GM23338 (cell line): Measurements from ENCODE around the gene TPST2. TPM values are rescaled to one million over a fixed set of nuclear protein-coding genes. Genes with fewer than 3 reads are reported as not detected.
A peak's percentile ranks its signal among the peaks of the same experiment; 100 is the strongest.

ENCODE experiments used
- ATAC-seq: fragments of 200-7000 bp; cut with Tn5 transposase; 3 replicates; pipeline ENCODE4 v1.9.1; 2020
- DNase-seq: peaks from one replicate; pipeline ENCODE4 v3.0.0-alpha.2; 2015; ENCODE audit warnings: low spot score
- H2AFZ ChIP-seq: fragments of 200-600 bp; sonication (generic); 2 replicates; pipeline ENCODE4 v1.8.0; 2016; ENCODE audit warnings: antibody characterized with exemption, mild to moderate bottlenecking, moderate library complexity
- H3F3A ChIP-seq: fragments of 200-600 bp; sonication (generic); replicated peaks from 2 replicates; pipeline ENCODE4 v1.8.0; 2017; ENCODE audit warnings: antibody characterized with exemption, mixed run types, low read depth
- H3K27ac ChIP-seq: fragments of 200-600 bp; sonication (generic); 2 replicates; pipeline ENCODE4 v1.6.1; 2016; ENCODE audit warnings: low read depth
- H3K27me3 ChIP-seq: fragments of 200-600 bp; sonication (generic); 2 replicates; pipeline ENCODE4 v1.8.0; 2016; ENCODE audit warnings: mild to moderate bottlenecking, mixed run types, moderate library complexity; ENCODE audit not compliant: insufficient read depth
- H3K36me3 ChIP-seq: fragments of 200-600 bp; sonication (generic); 2 replicates; pipeline ENCODE4 v1.8.0; 2016; ENCODE audit warnings: mild to moderate bottlenecking; ENCODE audit not compliant: insufficient read depth
- H3K4me1 ChIP-seq: fragments of 200-600 bp; sonication (generic); 2 replicates; pipeline ENCODE4 v1.8.0; 2016; ENCODE audit warnings: mild to moderate bottlenecking, moderate library complexity; ENCODE audit not compliant: insufficient read depth
- H3K4me2 ChIP-seq: fragments of 200-600 bp; sonication (generic); 2 replicates; pipeline ENCODE4 v1.7.1; 2017; ENCODE audit warnings: mixed run types
- H3K4me3 ChIP-seq: fragments of 200-600 bp; sonication (generic); 2 replicates; pipeline ENCODE4 v1.6.1; 2016; ENCODE audit warnings: mixed run types
- H3K79me2 ChIP-seq: fragments of 200-600 bp; sonication (generic); replicated peaks from 2 replicates; pipeline ENCODE4 v1.8.0; 2017; ENCODE audit warnings: mild to moderate bottlenecking; ENCODE audit not compliant: insufficient read depth
- H3K9me2 ChIP-seq: fragments of 200-600 bp; sonication (generic); 2 replicates; pipeline ENCODE4 v1.8.0; 2017; ENCODE audit not compliant: insufficient read depth
- H4K20me1 ChIP-seq: fragments of 200-600 bp; sonication (generic); replicated peaks from 2 replicates; pipeline ENCODE4 v1.8.0; 2017; ENCODE audit warnings: mild to moderate bottlenecking; ENCODE audit not compliant: insufficient read depth
- H3K27ac Mint-ChIP-seq: 2 replicates; pipeline ENCODE4 v1.8.0; 2020; ENCODE audit warnings: inconsistent platforms, mild to moderate bottlenecking, moderate library complexity, mixed read lengths
- H3K27me3 Mint-ChIP-seq: 3 replicates; pipeline ENCODE4 v1.8.0; 2022; ENCODE audit warnings: low read depth, mild to moderate bottlenecking, moderate library complexity, mixed read lengths, inconsistent platforms; ENCODE audit not compliant: insufficient read depth, poor library complexity
- H3K36me3 Mint-ChIP-seq: 3 replicates; pipeline ENCODE4 v1.8.0; 2021; ENCODE audit warnings: low read depth, mild to moderate bottlenecking, inconsistent platforms, moderate library complexity, mixed read lengths
- H3K4me1 Mint-ChIP-seq: 3 replicates; pipeline ENCODE4 v1.8.0; 2020; ENCODE audit warnings: mild to moderate bottlenecking, inconsistent platforms, mixed read lengths
- H3K4me3 Mint-ChIP-seq: 3 replicates; pipeline ENCODE4 v1.8.0; 2021; ENCODE audit warnings: moderate library complexity, mild to moderate bottlenecking, inconsistent platforms, mixed read lengths
- H3K9me3 Mint-ChIP-seq: 3 replicates; pipeline ENCODE4 v1.8.0; 2020; ENCODE audit warnings: moderate library complexity, mild to moderate bottlenecking, inconsistent platforms, mixed read lengths
- CREB1 ChIP-seq: fragments of 250-450 bp; sonication (Bioruptor Pico); IDR thresholded peaks from 2 replicates; pipeline ENCODE4 v1.5.0; 2020; ENCODE audit warnings: low read depth, mild to moderate bottlenecking, moderate library complexity
- JUNB ChIP-seq: IDR thresholded peaks from one replicate; pipeline ENCODE4 v1.6.1; 2016; ENCODE audit warnings: antibody characterized with exemption; ENCODE audit not compliant: unreplicated experiment
- NANOG ChIP-seq: IDR thresholded peaks from 2 replicates; pipeline ENCODE4 v1.6.1; 2016; ENCODE audit warnings: antibody characterized with exemption, borderline replicate concordance
- POLR2AphosphoS5 ChIP-seq: IDR thresholded peaks from 2 replicates; pipeline ENCODE4 v1.6.1; 2016; ENCODE audit warnings: antibody characterized with exemption, low read depth
- polyA plus RNA-seq: library from polyadenylated mRNA; unstranded; fragments of >200 nt; fragmentation: Nextera tagmentation; extraction: Ambion mirVana; gene quantifications from 2 replicates; pipeline ENCODE4 v1.2.1, GENCODE V29; 2016
- total RNA-seq: library from RNA; depleted of rRNA; stranded (reverse); fragments of >200 nt; shearing (Covaris generic); gene quantifications from 2 replicates; pipeline ENCODE4 v1.2.3, GENCODE V29; 2014
- TF ChIP-seq, protein P1 (sequence below): IDR thresholded peaks from 2 replicates; pipeline ENCODE4 v1.6.1; 2016; ENCODE audit warnings: antibody characterized with exemption
- TF ChIP-seq, protein P2 (sequence below), 2 experiments: fragments of 200-600 bp in 1 of 2; sonication (generic) in 1 of 2; conservative IDR thresholded peaks; 2 replicates each; pipeline versions ENCODE4 v1.5.1 to v1.6.1; 2016 to 2017; ENCODE audit warnings: antibody characterized with exemption in 2 of 2, low read depth in 2 of 2, mild to moderate bottlenecking in 2 of 2, moderate library complexity in 1 of 2

TPST2 gene
- total and polyA plus RNA-seq, 2 experiments from 2014 or later: 37.9 to 127 TPM

DNA sequence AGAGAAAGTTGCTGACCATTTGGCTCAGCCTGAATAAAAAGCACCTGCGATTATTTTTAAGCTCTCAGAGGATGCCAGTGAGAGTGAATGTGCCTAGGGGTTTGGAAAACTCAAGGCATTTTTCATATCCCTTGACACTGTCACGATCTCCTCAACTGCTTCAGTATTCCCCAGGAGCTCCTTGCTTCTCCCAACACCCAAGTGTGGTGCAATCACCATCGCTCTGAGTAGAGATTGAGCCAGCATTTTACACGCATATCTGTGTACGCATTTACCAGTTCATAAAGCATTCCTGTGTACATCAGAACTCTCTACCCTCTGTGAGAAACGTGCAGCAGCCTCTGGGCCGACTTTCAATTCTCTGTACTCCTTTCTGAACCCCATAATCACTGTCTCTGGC is 104.9 kb downstream of the TPST2 start (continued):
- TF ChIP-seq, protein P1, sequence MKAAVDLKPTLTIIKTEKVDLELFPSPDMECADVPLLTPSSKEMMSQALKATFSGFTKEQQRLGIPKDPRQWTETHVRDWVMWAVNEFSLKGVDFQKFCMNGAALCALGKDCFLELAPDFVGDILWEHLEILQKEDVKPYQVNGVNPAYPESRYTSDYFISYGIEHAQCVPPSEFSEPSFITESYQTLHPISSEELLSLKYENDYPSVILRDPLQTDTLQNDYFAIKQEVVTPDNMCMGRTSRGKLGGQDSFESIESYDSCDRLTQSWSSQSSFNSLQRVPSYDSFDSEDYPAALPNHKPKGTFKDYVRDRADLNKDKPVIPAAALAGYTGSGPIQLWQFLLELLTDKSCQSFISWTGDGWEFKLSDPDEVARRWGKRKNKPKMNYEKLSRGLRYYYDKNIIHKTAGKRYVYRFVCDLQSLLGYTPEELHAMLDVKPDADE: no peak
- TF ChIP-seq JUNB: no peak

DNA sequence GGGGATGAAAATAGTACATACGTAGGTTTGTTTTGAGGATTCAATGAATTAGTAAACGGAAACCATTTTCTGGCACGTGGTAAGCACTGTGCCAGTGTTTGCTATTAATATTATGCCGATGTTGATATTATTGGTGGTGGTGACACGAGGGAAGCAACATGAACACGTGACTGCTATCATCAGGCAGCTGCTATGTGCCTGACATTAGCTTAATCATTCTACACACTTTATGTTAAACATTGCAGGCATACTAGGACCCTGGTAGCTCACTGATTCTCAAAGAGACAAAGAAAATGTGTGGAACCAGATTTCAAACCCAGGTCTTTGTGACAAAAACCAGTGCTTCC is 105.6 kb downstream of the TPST2 start:
- H3K27me3 ChIP-seq: no peaks in the 10 kb centered on the region
- Mint-ChIP-seq H3K36me3 (peaks cover 27% of the 10 kb centered on the region), H3K4me3 (peak overlapping the region; percentile 98), H3K27ac (peak overlapping the region; percentile 90), H3K9me3 (0 out of 3 replicates have a peak, but pooled peaks cover 2% of the 10 kb centered on the region), H3K4me1 (peaks cover 41% of the 10 kb centered on the region), H3K27me3 (peaks cover 2% of the 10 kb centered on the region)
- peaks cover 21% of the 10 kb centered on the region for H3K36me3 ChIP-seq
- H3K79me2 ChIP-seq: peaks cover 67% of the 10 kb centered on the region
- peaks cover 27% of the 10 kb centered on the region for H3K4me1 ChIP-seq
- peaks cover 25% of the 10 kb centered on the region for H3F3A ChIP-seq
- peak overlapping the region; percentile 99 for H3K27ac ChIP-seq
- DNase-seq (peak; percentile 21), ATAC-seq (no peak)
- peak overlapping the region; percentile 99 for H3K4me3 ChIP-seq
- H2AFZ ChIP-seq: peak overlapping the region; percentile 94
- H3K4me2 ChIP-seq: peak overlapping the region; percentile 97
- no peaks in the 10 kb centered on the region for H3K9me2 ChIP-seq
- peaks cover 9% of the 10 kb centered on the region; the same call in 1 of the 2 replicates for H4K20me1 ChIP-seq
- no peak for TF ChIP-seq NANOG

DNA sequence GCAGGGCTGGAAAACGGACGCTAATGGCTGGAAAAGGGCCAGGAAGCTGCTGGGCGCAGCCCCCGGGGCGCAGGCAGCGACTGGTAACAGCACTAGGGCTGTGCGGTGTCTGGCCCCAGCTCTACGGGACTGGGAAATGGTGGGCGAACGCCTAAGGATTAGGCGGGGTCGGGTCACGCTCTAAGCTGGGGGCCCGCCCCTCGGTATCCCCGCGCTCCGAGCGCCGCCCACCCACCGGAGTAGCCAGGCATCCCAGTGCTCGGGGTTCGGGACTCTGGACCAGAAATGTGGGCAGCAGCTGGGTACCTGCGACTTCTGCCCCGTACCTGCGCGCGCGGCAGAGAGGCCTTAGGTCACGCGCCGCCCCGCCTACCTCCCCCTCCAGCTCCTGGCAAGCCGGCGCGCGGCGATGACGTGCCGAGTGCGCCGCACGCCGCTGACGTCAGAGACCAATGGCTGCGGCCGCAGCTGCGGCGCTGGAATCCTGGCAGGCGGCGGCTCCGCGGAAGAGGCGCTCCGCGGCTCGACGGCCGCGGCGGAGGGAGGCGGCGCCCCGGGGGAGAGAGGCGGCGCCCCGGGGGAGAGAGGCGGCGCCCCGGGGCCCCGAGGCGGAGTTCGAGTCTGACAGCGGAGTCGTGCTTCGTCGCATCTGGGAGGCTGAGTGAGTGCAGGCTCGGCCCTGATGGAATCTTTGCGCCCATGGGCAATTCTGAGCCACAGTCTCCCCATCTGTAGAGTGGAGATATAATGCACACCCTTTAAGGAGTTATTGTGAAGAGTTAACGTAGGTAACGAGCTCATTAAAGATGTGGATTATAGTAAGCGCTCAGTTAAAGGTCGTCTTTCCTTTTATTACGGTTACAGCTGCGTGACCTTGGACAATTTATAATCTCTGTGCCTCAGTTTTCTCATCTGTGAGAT is 106.2 kb downstream of the TPST2 start, which contains the start of the genes HPS4 and SRRD:
Gene HPS4 (minus strand): TSS at position 345 of the 921 bp plus-strand sequence. CDS start 2,021 bp downstream, outside the sequence.
Gene SRRD (plus strand): TSS at position 439 of the 921 bp plus-strand sequence. CDS start 14 bp downstream, at position 453.
- Mint-ChIP-seq H3K4me3 (peak within 1 kb of the TSS; percentile 98), H3K27me3 (peaks cover 2% of the 10 kb centered on the region), H3K27ac (peak within 1 kb of the TSS; percentile 98), H3K36me3 (peaks cover 26% of the 10 kb centered on the region), H3K9me3 (0 out of 3 replicates have a peak, but pooled peaks cover 2% of the 10 kb centered on the region), H3K4me1 (peaks cover 43% of the 10 kb centered on the region)
- peaks cover 73% of the 10 kb centered on the region for H3K79me2 ChIP-seq
- H3K36me3 ChIP-seq: peaks cover 18% of the 10 kb centered on the region
- peak within 1 kb of the TSS; percentile 100 for H3K4me2 ChIP-seq
- no peaks in the 10 kb centered on the region for H3K27me3 ChIP-seq
- H3K4me1 ChIP-seq: peaks cover 27% of the 10 kb centered on the region
- H3K4me3 ChIP-seq: peak within 1 kb of the TSS; percentile 99
- no peaks in the 10 kb centered on the region for H3K9me2 ChIP-seq
- ATAC-seq: peak; percentile 94
- TF ChIP-seq, protein P1: 0 out of 2 replicates have a peak, but pooled peaks have one; percentile 57
- TF ChIP-seq, protein P2, sequence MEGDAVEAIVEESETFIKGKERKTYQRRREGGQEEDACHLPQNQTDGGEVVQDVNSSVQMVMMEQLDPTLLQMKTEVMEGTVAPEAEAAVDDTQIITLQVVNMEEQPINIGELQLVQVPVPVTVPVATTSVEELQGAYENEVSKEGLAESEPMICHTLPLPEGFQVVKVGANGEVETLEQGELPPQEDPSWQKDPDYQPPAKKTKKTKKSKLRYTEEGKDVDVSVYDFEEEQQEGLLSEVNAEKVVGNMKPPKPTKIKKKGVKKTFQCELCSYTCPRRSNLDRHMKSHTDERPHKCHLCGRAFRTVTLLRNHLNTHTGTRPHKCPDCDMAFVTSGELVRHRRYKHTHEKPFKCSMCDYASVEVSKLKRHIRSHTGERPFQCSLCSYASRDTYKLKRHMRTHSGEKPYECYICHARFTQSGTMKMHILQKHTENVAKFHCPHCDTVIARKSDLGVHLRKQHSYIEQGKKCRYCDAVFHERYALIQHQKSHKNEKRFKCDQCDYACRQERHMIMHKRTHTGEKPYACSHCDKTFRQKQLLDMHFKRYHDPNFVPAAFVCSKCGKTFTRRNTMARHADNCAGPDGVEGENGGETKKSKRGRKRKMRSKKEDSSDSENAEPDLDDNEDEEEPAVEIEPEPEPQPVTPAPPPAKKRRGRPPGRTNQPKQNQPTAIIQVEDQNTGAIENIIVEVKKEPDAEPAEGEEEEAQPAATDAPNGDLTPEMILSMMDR (conservative IDR thresholded peaks at IDR 0.05; ENCODE audit: low read depth in 2 of 2): no peak
- TF ChIP-seq POLR2AphosphoS5 (peak; percentile 94), CREB1 (CRISPR knock-in tag) (peak; percentile 100)
- H3F3A ChIP-seq: peaks cover 25% of the 10 kb centered on the region
- DNase-seq: peak; percentile 97
- peaks cover 9% of the 10 kb centered on the region; the same call in 1 of the 2 replicates for H4K20me1 ChIP-seq
- H2AFZ ChIP-seq: peak within 1 kb of the TSS; percentile 94
- H3K27ac ChIP-seq: peak within 1 kb of the TSS; percentile 99
